Stimulated activated CD4-positive, alpha-beta T cell treated with anti-CD3 and anti-CD28 coated beads, Interleukin-2, amount 100 ng/mL, for 48 hours (primary cell): ENCODE results near the gene STEAP3.

Experiments
- DNase-seq, 2 donors: peaks; one replicate each; pipeline ENCODE4 v3.0.0-alpha.2; 2020

The STEAP3 gene

DNA sequence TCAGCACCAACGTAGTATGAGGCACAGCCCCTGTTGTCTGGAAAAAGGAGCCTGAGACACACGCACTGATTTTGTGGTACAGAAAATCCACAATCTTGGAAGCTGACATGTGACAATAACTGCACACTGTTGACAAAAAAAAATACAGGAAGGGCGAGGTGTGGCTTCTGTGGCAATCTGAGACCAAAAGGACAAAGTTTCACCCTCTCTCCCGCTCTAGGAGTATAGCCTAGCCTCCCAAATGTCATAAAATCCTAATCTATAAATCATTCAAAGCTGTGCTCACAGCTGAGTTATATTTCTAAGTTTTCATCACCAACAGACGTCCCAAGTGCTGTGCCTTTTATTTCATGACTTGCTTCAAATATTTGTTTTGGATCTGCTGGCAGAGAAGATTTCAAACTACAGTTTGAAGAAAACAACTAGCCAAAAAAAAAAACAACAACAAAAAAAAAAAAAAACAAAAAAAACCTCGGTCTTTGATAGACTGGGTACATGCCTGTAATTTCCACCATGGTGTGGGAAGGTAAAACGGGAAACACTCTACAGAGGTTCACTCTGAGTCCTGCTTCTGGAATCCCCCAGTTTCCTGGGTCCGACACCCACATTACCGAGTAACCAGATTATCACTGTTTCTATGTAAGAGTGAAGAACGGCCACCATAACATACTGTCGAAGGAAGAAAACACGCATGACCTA is 82.0 kb downstream of the STEAP3 start:
- no peak for DNase-seq

DNA sequence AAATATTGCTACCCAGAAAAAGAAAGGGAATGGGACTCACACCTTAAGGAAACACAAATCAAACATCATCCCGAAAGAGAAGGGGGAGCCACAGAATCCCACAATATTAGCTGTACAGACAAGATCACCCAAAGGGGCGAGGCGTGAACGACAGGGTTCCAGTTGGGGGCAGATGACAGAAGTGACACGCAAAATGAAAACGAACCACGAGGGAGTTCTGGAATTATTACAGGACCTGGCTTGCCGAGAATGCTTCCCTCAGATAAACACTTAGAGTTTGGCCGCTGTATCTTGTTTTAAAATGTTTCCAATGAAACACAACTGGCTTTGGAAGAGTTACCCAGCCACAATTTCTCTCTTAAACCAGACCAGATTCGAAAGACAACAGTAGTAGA is 82.6 kb downstream of the STEAP3 start:
- DNase-seq: no peak

DNA sequence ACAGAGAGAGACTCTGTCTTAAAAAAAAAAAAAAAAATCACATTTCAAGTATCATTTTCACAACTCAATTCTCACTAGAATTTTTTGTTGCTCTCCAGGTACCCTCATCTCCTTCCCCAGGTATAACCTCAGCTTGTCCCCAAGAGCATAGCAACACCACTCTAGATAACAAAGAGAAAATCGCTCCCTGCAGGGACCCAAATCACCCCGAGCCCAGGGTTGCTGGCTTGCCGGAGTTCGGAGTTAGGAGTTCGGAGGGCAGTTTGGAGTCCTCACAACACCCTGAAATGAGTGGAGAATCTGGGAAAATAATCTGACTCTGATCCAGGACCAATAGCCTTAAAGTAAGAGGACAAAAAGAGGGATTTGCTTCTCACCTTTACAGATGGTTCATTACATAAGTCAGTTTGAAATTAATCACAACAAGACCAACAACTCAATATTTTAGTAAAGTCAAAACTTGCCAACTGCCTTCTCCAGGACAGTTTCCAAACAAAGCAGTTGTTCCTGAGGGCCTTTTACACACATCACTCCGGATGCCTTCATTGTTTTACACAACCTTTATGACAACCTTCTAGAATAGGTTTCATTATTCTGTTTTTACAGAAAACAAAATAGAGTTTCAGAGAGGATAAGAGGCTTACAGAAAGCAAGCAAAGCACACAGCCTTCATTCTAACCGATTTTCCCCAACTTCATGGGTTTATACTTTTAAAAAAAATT is 83.9 kb downstream of the STEAP3 start:
- no peak for DNase-seq

DNA sequence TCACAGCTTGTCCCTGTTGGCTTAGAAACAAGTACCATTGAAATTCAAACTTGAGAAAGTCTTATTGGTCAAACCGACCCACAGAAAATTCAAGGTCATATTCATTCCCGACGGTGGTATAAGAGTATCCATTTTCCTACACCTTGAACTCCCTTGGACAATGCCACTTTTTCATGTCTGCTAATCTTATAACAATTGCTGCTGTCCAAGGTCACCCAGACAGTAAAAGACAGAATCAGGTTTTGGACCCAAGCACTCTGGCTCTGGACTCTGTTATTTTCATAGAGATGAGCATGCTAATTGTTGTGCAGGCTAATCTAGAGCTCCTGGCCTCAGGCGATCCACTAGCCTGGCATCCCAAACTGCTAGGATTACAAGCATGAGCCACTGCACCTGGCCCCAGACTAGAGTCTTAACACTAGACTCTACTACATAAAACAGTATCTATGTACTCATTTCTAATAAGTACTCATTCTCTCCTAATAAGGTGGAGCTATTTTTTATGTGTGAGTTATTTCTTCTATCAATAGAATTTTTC is 85.2 kb downstream of the STEAP3 start:
- no peak for DNase-seq

DNA sequence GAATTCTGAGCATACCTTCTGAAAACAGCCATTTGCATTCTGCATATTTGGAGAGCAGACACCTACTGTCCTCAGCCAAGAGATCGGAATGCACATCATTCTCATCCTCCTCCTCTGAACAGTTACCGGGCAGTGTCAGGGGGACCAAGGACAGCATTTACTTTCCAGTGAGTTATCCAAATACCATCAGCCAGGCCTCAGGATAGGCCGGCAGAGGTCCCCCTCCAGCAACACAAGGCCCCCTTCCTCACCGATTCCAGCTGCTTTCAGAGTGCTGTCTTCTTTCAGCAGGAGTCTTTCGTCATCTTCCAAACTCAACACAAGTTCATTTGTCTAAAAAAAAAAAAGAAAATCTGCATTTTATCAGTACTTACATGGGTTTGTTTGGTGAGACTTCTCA is 87.7 kb downstream of the STEAP3 start:
- no peak for DNase-seq

DNA sequence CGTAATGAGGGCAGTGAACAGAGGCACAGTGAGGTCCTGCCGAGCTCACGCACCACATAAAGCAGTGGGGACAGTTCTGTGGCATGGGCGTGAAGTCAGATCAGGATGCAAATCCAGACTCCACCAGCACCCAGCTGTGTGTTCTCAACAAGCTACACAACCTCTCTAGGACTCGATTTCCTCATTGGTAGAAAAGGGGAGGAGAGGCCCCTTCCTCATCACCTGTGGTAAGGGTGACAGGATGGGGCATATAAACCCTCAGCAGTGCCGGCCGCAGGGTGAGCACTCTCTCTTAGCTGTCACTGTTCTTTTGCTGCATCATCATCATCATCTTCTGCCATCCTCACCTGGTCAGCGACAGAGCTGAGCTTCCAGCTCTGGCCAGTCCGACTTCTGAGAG is 88.2 kb downstream of the STEAP3 start:
- no peak for DNase-seq
